Left cardiac atrium (tissue), 4 donors: ENCODE measurements around the gene MPL. TPM values are rescaled to one million over a fixed set of nuclear protein-coding genes. Genes with fewer than 3 reads are reported as not detected.
"Not testable (repeated sequence)": the region's sequence is repeated elsewhere in the genome, so short reads cannot be mapped to it uniquely, and the experiment has no call there.

Source experiments
- ATAC-seq, 2 donors: fragments of 200-7000 bp; cut with Tn5 transposase; one replicate each; pipeline ENCODE4 v1.9.1; 2020; ENCODE audit warnings: mild to moderate bottlenecking in 2 of 2, moderate library complexity in 2 of 2
- DNase-seq: peaks from one replicate; pipeline ENCODE4 v3.0.0-alpha.2; 2020
- intact Hi-C, 2 donors: fragments of 100-400 bp; cut with DNase I; formaldehyde crosslinking; loops; one replicate each; pipeline versions ENCODE4 v1.14.1 to v1.15.1; 2022 to 2023
- total RNA-seq, 2 donors: library from RNA; stranded (reverse); fragmentation: NEBNext Ultra II Directional; extraction: Animal tissue kit (Norgen Biotek cat#: 25700); gene quantifications; one replicate each; pipeline ENCODE4 v1.2.1, GENCODE V29; 2021
- donor health status: DM: no; HTN: yes; CAD: no.
- donor health status: DM: no; HTN: yes; CAD: no; lungs with severe emphysema.
- donor health status: DM: yes; HTN: yes; CAD: no.
- donor health status: Dilated cardiomyopathy.

Gene MPL
- total RNA-seq, 2 donors from 2014 or later: 0.44 to 0.65 TPM

DNA sequence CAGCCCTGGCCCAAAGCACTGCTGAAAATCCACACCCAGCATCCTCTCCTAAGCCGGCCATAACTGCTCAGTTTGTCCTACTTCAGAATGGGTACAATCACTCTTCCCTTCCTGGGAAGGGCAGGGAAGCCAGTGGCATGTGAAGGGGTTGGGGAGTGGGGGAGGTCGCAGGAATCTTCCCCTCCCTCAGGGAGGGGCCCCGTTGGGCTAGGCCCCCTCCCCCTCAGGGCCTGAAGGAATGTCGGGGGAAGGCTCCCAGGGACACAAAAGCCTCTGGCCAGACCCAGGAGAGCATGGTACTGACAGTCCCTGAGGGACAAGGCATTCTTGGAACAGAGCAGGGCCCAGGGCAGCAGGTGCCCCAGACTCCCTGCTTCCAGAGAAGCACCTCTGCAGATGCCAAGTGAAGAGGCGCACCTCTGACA lies 29.0 kb downstream of the MPL start:
- ATAC-seq: no peak
- DNase-seq: no peak
- intact Hi-C loops: no loop called here

DNA sequence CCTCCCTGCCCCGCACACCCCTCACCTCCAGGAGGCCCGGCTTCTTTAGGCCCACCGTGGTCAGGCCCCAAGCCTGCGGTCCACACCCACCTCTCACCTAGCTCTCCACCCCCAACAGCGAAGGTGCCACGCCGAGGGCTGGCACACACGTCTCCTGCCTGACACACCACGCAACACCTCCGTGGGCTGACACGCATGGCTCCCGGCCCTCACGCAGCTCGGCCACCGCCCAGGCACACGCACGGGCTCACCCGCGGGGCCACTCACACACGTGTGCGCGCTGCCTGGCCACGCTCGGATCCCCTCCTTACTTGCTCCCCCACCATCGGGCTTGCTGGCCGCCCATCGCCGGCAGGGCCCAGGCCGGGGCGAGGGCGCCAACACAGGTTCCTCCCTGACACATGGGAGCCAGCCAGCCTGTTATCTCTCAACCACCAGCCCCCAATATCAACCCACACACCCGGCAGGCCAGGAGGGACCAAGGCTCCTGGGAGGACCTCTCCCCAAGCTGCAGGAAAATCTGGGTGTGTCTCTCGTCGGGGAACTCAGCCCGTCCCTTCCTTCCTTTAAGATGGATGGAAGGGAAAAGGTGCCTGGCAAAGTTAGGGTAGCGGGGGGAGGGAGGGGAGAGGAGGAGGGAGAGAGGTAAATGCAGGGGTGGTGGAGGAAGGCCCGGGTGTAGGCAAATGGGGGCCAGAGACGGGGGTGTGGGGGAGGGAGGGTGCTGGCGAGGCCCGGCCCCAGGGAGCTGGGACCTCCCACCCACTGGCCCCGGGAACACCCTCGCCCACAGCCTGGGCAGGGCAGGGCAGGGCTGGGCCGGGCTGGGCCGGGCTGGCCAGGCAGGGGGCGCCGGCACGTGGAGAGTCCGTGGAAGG lies 29.6 kb downstream of the MPL start:
- intact Hi-C loops: no loop called here
- ATAC-seq: peak; percentile 69 to 83

DNA sequence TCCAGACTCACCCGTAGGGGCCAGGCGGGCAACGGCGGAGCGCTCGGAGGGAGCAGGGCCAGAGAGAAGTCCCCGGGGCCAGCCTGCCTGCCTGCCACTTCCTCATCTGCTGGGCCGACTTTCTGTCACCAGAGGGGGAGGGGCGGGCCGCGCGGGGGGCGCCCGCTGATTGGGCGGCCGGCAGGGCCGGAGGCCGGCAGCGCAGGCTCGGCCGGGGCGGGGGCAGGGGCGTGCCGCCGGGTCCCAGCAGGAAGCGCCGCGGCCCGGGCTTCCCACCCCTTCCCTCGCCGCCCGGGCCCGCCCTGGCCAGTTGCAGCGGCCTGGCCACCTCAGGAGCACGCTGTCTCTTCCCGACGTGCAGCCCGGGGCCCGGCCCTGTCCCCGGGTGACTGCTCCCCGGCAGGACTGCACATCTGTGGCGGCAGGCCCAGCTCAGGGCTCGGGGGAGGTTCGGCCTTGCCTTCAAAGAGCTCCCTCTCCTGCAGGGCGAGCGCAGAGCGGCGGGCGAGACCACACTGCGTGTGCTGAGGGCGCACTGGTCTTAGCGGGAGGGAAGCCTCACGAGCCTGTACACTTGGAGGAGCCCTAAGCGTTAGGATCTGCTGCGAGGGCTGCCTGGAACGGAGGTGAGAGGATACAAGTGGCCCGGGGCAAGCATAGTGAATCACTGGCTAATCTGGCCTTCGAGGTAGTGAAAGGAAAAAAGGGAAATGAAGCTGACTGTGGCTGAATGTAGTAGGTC lies 30.5 kb downstream of the MPL start, which contains the start of gene ELOVL1:
ELOVL1 (minus strand) TSS at position 108 of the 742 bp plus-strand sequence. CDS start 2,402 bp downstream, outside the sequence.
- intact Hi-C loops: no loop called here
- peak; percentile 95 for DNase-seq
- peak; percentile 95 for ATAC-seq

More for the DNA sequence above, 29.6 kb downstream of the MPL start:
- peak; percentile 63 for DNase-seq

- DNase-seq: no peak
- intact Hi-C loops: no loop called here
- ATAC-seq: no peak
Measured at GRCh38 chr1:43368646-43369020, 31.0 kb downstream of the MPL start.

DNA sequence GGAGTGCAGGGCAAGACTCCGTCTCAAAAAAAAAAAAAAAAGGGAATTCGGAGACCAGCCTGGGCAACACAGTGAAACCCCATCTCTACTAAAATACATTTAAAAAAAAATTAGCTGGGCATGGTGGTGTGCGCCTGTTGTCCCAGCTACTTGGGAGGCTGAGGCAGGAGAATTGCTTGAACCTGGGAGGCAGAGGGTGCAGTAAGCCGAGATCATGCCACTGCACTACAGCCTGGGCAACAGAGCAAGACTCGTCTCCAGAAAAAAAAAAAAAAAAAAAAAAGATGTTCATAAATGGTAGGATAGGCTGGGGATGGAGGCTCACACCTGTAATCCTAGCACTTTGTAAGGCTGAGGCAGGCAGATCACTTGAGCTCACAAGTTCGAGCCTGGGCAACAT lies 32.2 kb downstream of the MPL start:
- DNase-seq, ATAC-seq, intact Hi-C loops: not testable (repeated sequence)

- intact Hi-C loops: no loop called here
- no peak for ATAC-seq
- DNase-seq: no peak
Measured at GRCh38 chr1:43370564-43370963, 32.9 kb downstream of the MPL start.

DNA sequence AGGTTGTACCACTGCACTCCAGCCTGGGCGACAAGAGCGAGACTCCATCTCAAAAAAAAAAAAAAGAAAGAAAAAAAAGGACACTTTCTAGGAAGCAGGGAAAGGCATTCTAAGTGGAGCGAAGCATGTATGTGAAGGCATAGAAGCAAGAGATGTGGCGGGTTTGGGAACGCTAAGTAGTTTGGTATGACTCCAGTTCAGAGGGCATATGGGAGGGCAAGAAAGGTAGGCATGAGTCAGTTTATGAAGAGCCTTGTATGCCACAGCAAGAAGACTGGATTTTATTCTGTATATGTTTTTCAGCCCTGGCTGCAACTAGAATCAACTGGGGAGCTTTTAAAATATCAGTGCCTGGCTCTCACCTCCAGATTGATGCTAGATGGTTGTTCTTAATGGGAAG lies 34.6 kb downstream of the MPL start:
- ATAC-seq: no peak
- intact Hi-C loops: no loop called here
- no peak for DNase-seq

DNA sequence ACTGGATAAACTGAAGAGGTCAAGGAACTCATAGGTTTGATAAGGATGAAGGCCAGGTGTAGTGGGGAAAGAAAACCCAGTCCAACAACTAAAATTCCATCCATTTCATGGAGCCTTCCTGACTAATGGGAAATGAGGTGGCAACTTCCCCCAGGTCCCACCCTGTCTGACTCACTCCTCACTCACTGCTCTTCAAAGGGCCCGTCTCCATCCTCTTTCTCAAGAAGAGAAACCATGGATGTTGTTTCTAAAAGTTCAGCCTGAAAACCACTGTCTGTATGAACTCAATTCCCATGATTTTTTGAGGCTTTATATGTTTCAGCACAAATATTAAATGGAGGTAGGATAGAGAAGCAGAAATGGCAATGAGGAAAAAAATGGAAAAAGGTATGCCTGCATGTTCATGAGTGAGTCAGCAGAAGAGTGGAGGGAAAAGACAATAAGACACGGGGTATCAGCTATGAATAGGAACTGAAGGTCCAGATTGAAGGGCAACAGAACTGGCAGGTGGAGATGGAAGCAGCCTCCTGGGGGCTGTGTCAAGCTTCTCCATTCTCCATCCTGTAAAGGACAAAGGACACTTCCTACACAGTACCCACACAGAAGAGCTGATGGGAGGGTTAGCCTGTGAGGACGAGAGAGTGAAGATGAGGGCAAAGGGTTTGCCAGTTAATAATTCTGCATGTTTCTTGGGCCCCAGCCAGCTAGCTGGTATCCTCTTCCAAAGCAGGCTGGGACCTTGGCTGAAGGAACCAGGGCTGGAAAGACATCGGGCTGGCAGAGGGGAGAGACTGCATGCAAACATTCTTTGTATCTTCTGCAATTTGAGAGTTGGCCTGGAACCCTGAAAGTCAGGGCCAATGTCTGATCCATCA lies 35.7 kb downstream of the MPL start:
- ATAC-seq: peak; percentile 53 to 60
- intact Hi-C loops: no loop called here
- DNase-seq: no peak

GRCh38 chr1:43376723-43377235 lies 39.2 kb downstream of the MPL start:
- no peak for ATAC-seq
- intact Hi-C loops: no loop called here

GRCh38 chr1:43377831-43378230 lies 40.2 kb downstream of the MPL start:
- DNase-seq (no peak), ATAC-seq (no peak)
- intact Hi-C loops: no loop called here

More at GRCh38 chr1:43376723-43377235, 39.2 kb downstream of the MPL start:
- DNase-seq: no peak

- no peak for ATAC-seq
- DNase-seq: no peak
- intact Hi-C loops: no loop called here
Measured at GRCh38 chr1:43379476-43379875, 41.9 kb downstream of the MPL start.

DNA sequence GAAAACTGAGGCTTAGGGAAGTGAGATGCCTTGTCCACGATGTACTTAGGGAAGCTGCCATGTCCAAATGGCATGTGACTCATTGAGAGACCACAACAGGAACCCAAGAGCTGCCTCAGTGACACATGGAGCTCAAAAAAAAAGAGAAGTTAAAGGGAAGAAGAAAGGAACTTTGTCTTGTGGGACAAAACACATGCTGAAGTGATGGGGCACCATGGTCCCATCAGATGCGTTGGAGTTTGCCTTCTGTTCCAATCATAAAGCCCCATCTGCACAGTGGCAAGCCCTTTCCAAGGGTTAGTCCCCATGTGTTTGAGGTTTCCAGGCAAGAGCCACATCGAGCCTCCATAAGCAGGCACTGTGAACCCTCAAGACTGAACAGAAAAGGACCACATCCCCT lies 44.0 kb downstream of the MPL start:
- ATAC-seq: peak in 1 of 2 donors; percentile 58
- DNase-seq: no peak
- intact Hi-C loops: loop anchor here (2.0 to 10.0 kb wide), 2 partner anchors 143 to 147 kb away; no protein-coding TSS in a partner anchor

GRCh38 chr1:43382027-43382779 lies 44.6 kb downstream of the MPL start:
- intact Hi-C loops: loop anchor here (2.0 to 10.0 kb wide), 2 partner anchors 143 to 147 kb away; no protein-coding TSS in a partner anchor
- ATAC-seq (peak; percentile 54 to 85), DNase-seq (no peak)

GRCh38 chr1:43383449-43383848 lies 45.8 kb downstream of the MPL start:
- DNase-seq (no peak), ATAC-seq (peak in 1 of 2 donors; percentile 28)
- intact Hi-C loops: loop anchor here (2.0 to 10.0 kb wide), 2 partner anchors 145 to 149 kb away; no protein-coding TSS in a partner anchor

DNA sequence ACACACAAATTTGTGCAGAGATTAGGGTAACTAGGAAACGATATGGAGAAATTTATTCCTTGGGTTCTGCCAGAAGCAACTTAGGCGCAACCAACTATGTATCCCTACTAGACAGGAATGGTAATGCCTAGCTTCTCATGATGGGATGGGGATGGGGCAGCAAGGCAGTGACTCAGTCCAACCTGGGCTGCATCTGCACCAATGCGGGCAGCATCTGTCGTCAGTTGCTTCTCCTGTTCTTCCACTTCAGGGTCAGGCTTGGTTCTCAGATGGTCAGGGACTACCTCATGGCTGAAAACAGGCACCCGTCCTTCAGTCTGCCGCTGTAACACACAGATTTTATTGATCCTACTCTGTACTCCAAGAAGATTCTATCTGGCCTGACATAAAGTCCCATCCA lies 49.1 kb downstream of the MPL start:
- DNase-seq (no peak), ATAC-seq (no peak)
- intact Hi-C loops: loop anchor here in 1 of 2 donors (10.0 kb wide), 1 partner anchor 152 kb away; no protein-coding TSS in a partner anchor

- intact Hi-C loops: loop anchor here in 1 of 2 donors (10.0 kb wide), 1 partner anchor 153 kb away; no protein-coding TSS in a partner anchor
- no peak for DNase-seq
- no peak for ATAC-seq
Measured at GRCh38 chr1:43387976-43388599, 50.5 kb downstream of the MPL start.

- intact Hi-C loops: loop anchor here in 1 of 2 donors (10.0 kb wide), 1 partner anchor 154 kb away; no protein-coding TSS in a partner anchor
- DNase-seq (no peak), ATAC-seq (no peak)
Measured at GRCh38 chr1:43388613-43389012, 51.0 kb downstream of the MPL start.
